GM12878 (cell line): Measurements from ENCODE around the gene SERP1. TPM values are rescaled to one million over a fixed set of nuclear protein-coding genes. Genes with fewer than 3 reads are reported as not detected.

Experiments
- ATAC-seq: fragments of 200-7000 bp; cut with Tn5 transposase; 3 replicates; pipeline ENCODE4 v1.9.1; 2020; ENCODE audit warnings: mild to moderate bottlenecking, moderate library complexity
- BruUV-seq: library from RNA; stranded (reverse); fragments of 400-500 nt; replicated peaks from 2 replicates; lab custom pipeline; 2021; lab: Mats Ljungman, UMichigan
- CTCF ChIA-PET: fragments of 300-600 bp; sonication (Branson Sonifier 250); formaldehyde crosslinking; extraction: SDS; loops from one replicate; lab custom pipeline; 2021; ENCODE audit warnings: inconsistent platforms; lab: Yijun Ruan, JAX
- POLR2A ChIA-PET: fragments of 350-600 bp; formaldehyde crosslinking; extraction: SDS; loops from one replicate; lab custom pipeline; 2021; ENCODE audit warnings: inconsistent platforms; lab: Charles Lee
- RAD21 ChIA-PET: fragments of 300-600 bp; sonication (Branson Sonifier 250); formaldehyde crosslinking; loops from one replicate; lab custom pipeline; 2023; ENCODE audit warnings: antibody characterized with exemption; ENCODE audit not compliant: unreplicated experiment; lab: Charles Lee
- SMC1A ChIA-PET: fragments of 300-600 bp; sonication (Branson Sonifier 250); formaldehyde crosslinking; loops from one replicate; lab custom pipeline; 2023; ENCODE audit not compliant: unreplicated experiment, uncharacterized antibody; lab: Charles Lee
- DNase-seq: peaks from one replicate; pipeline ENCODE4 v3.0.0-alpha.2; 2011; ENCODE audit warnings: low read depth, low spot score
- FAIRE-seq: peaks from 3 replicates; lab custom pipeline; 2011; peaks lifted over from hg19 to GRCh38; lab: Jason Lieb, UNC
- H2AFZ ChIP-seq: 2 replicates; pipeline ENCODE4 v1.6.0; 2011; ENCODE audit warnings: low read depth, low read length, control low read depth; ENCODE audit not compliant: control insufficient read depth
- H3K27ac ChIP-seq: 2 replicates; pipeline ENCODE4 v1.5.1; 2011; ENCODE audit warnings: control low read depth; ENCODE audit not compliant: control insufficient read depth, insufficient read depth
- H3K27me3 ChIP-seq, 2 experiments: replicated peaks in 1 of 2; 2 replicates each; pipeline versions ENCODE4 v1.6.0 to v1.6.1; 2011; ENCODE audit warnings: low read length in 1 of 2; ENCODE audit not compliant: control insufficient read depth in 2 of 2, insufficient read depth in 2 of 2
- H3K36me3 ChIP-seq, 2 experiments: 2 replicates each; pipeline ENCODE4 v1.5.1; 2011; ENCODE audit warnings: low read length in 1 of 2; ENCODE audit not compliant: control insufficient read depth in 2 of 2, insufficient read depth in 2 of 2
- H3K4me1 ChIP-seq: 2 replicates; pipeline ENCODE4 v1.6.1; 2011; ENCODE audit warnings: mild to moderate bottlenecking, low read length, moderate library complexity, mixed read lengths; ENCODE audit not compliant: control insufficient read depth, insufficient read depth
- H3K4me2 ChIP-seq: 2 replicates; pipeline ENCODE4 v1.6.0; 2011; ENCODE audit warnings: control low read depth; ENCODE audit not compliant: control insufficient read depth, insufficient read depth
- H3K4me3 ChIP-seq: fragments of 200-600 bp; sonication (generic); 2 replicates; pipeline ENCODE4 v1.5.1; 2016
- H3K79me2 ChIP-seq: 2 replicates; pipeline ENCODE4 v1.6.0; 2011; ENCODE audit warnings: low read length; ENCODE audit not compliant: control insufficient read depth, insufficient read depth
- H3K9ac ChIP-seq: 2 replicates; pipeline ENCODE4 v1.8.0; 2011; ENCODE audit warnings: low read length, control low read depth, mixed read lengths; ENCODE audit not compliant: control insufficient read depth, insufficient read depth
- H3K9me3 ChIP-seq: replicated peaks from 3 replicates; pipeline ENCODE4 v1.5.1; 2011; ENCODE audit warnings: mild to moderate bottlenecking, low read length; ENCODE audit not compliant: control insufficient read depth, insufficient read depth
- H4K20me1 ChIP-seq: 2 replicates; pipeline ENCODE4 v1.6.0; 2011; ENCODE audit not compliant: control insufficient read depth, insufficient read depth
- FOS ChIP-seq: IDR thresholded peaks from 3 replicates; pipeline ENCODE4 v1.6.1; 2011; ENCODE audit warnings: borderline replicate concordance; ENCODE audit not compliant: insufficient read length; ENCODE audit errors: extremely low read depth
- IKZF1 ChIP-seq: fragments of 450-650 bp; conservative IDR thresholded peaks from 2 replicates; pipeline ENCODE4 v1.6.1; 2017; ENCODE audit warnings: antibody characterized with exemption, mild to moderate bottlenecking
- NFIC ChIP-seq: IDR thresholded peaks from 2 replicates; pipeline ENCODE4 v1.6.1; 2012; ENCODE audit warnings: low read depth, mild to moderate bottlenecking, inconsistent platforms, low read length, moderate library complexity
- NFYB ChIP-seq: IDR thresholded peaks from 2 replicates; pipeline ENCODE4 v1.6.1; 2011; ENCODE audit warnings: low read depth, mild to moderate bottlenecking, low read length, improper control_type of control experiment, moderate library complexity; ENCODE audit not compliant: insufficient read depth
- NR2C2 ChIP-seq: IDR thresholded peaks from 2 replicates; pipeline ENCODE4 v1.6.1; 2011; ENCODE audit warnings: borderline replicate concordance, low read depth; ENCODE audit not compliant: control insufficient read depth, insufficient read length
- NR2F1 ChIP-seq: fragments of 450-650 bp; conservative IDR thresholded peaks from 2 replicates; pipeline ENCODE4 v1.6.1; 2017; ENCODE audit warnings: mild to moderate bottlenecking
- PRDM15 ChIP-seq: fragments of 450-650 bp; formaldehyde crosslinking; IDR thresholded peaks from 2 replicates; pipeline ENCODE4 v1.4.0; 2020; ENCODE audit warnings: mild to moderate bottlenecking, moderate library complexity
- REST ChIP-seq: IDR thresholded peaks from 2 replicates; pipeline ENCODE4 v1.6.1; 2012; ENCODE audit warnings: mild to moderate bottlenecking, low read depth, low read length
- SIX5 ChIP-seq: IDR thresholded peaks from 2 replicates; pipeline ENCODE4 v1.6.1; 2011; ENCODE audit warnings: mild to moderate bottlenecking, low read depth, low read length, moderate library complexity; ENCODE audit not compliant: severe bottlenecking
- SMARCA5 ChIP-seq: fragments of 450-650 bp; IDR thresholded peaks from 2 replicates; pipeline ENCODE4 v1.6.1; 2017; ENCODE audit warnings: mild to moderate bottlenecking
- TAF1 ChIP-seq: IDR thresholded peaks from 2 replicates; pipeline ENCODE4 v1.6.1; 2011; ENCODE audit warnings: mild to moderate bottlenecking, low read depth, low read length, borderline replicate concordance
- YY1 ChIP-seq: IDR thresholded peaks from 2 replicates; pipeline ENCODE4 v1.6.1; 2011; ENCODE audit warnings: low read depth, mild to moderate bottlenecking, low read length
- ZBTB11 ChIP-seq: fragments of 450-650 bp; formaldehyde crosslinking; IDR thresholded peaks from 2 replicates; pipeline ENCODE4 v1.5.0; 2022; ENCODE audit warnings: mild to moderate bottlenecking, missing genetic modification characterization
- in situ Hi-C: fragments of 300-500 bp; cut with MboI; formaldehyde crosslinking; loops from 9 replicates; pipeline ENCODE4 v1.14.3; 2018; ENCODE audit warnings: mixed read lengths
- intact Hi-C: fragments of 100-400 bp; cut with micrococcal nuclease; formaldehyde crosslinking; loops from one replicate; pipeline ENCODE4 v1.14.2; 2022; ENCODE audit not compliant: unreplicated experiment
- polyA plus RNA-seq, 11 experiments: library from polyadenylated mRNA; depleted of rRNA in 4 of 11; unstranded in 6 of 11; stranded (reverse) in 5 of 11; fragments of >200 nt; fragmentation: Nextera tagmentation in 4 of 11; fragmentation: Illumina TruSeq in 1 of 11; extraction: Ambion mirVana in 4 of 11; extraction: Trizol in 1 of 11; gene quantifications; 1 replicate in 1 of 11; 2 replicates in 10 of 11; pipeline versions ENCODE4 v1.2.1 to v1.2.3, GENCODE V29; 2011 to 2016; ENCODE audit warnings: inconsistent platforms in 2 of 11, missing spikeins in 2 of 11, low read depth in 1 of 11
- total RNA-seq, 4 experiments: library from RNA; depleted of rRNA in 3 of 4; stranded (reverse); fragments of >200 nt in 3 of 4; fragmentation: Illumina TruSeq in 1 of 4; extraction: Trizol in 1 of 4; gene quantifications; 2 replicates each; pipeline versions ENCODE4 v1.2.1 to v1.2.3, GENCODE V29; 2013 to 2021

Gene SERP1
- total and polyA plus RNA-seq, 10 of the 15 experiments (the other 5 are each of a cell fraction or from before 2014, with no cell fraction given), result 31.1 to 242 (median 87.0) TPM

GRCh38 chr3:150581174-150581573 is 34.9 kb upstream of the SERP1 start:
- Histone ChIP-seq H3K27ac (no peak overlapping the region), H3K9me3 (no peaks in the 10 kb centered on the region), H4K20me1 (no peaks in the 10 kb centered on the region), H3K27me3 (no peaks in the 10 kb centered on the region), H3K9ac (no peak overlapping the region), H3K4me3 (no peak overlapping the region), H3K79me2 (peaks cover 33% of the 10 kb centered on the region), H2AFZ (no peak overlapping the region), H3K4me1 (peaks cover 12% of the 10 kb centered on the region), H3K4me2 (no peak overlapping the region), H3K36me3 (peaks cover 4 to 27% of the 10 kb centered on the region in 2 experiments)
- RAD21 ChIA-PET, result no interaction called here
- DNase-seq (no peak), ATAC-seq (no peak), FAIRE-seq (no peak)
- POLR2A ChIA-PET, result interaction anchor here (1.6 kb wide), 1 partner anchor 58 kb away, joined by 3 read pairs; no protein-coding TSS in a partner anchor
- intact Hi-C loops (no loop called here), in situ Hi-C loops (no loop called here)
- SMC1A ChIA-PET, result interaction anchor here (1.4 to 4.0 kb wide), 3 partner anchors 16 to 37 kb away, joined by 3 to 26 read pairs (median 4); no protein-coding TSS in a partner anchor
- no TSS peak for BruUV-seq
- CTCF ChIA-PET, result no interaction called here
- TF ChIP-seq PRDM15 (CRISPR knock-in tag), result no peak
- TF ChIP-seq NFIC, result no peak
- no peak for TF ChIP-seq SMARCA5
- no peak for TF ChIP-seq NFYB
- no peak for TF ChIP-seq YY1
- no peak for TF ChIP-seq IKZF1
- no peak for TF ChIP-seq TAF1
- no peak for TF ChIP-seq REST
- TF ChIP-seq NR2C2, result no peak
- TF ChIP-seq NR2F1, result no peak
- TF ChIP-seq SIX5, result no peak
- no peak for TF ChIP-seq ZBTB11 (CRISPR knock-in tag)
- no peak for TF ChIP-seq FOS
